ENCODE data around the gene MYO1H. TPM values are rescaled to one million over a fixed set of nuclear protein-coding genes. Genes with fewer than 3 reads are reported as not detected.

The MYO1H gene
- total RNA-seq, 1 donor from 2014 or later: not detected

GRCh38 chr12:109445191-109445609, 97.5 kb downstream of the MYO1H start:
- DNase-seq (ENCODE audit: low spot score): no peak
- ATAC-seq: no peak

DNA sequence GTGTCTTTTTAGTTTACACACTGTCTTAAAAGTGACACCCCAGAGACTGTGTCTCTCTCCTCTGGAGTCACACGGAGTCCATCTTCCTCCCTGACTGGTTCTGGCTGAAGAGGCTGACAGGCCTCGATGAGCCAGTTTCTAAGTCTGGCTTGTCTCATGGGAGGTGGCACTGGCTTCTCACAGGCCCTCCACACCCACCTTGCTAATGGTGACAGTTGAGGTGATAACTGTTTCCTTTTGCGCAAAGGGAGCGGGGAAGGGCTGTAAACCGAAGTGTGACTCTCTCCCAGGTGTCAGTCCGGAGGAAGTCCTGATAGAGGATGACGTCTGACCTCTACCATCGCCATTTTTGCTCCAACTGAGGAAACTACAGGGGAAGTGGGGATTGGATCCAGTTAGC, 99.2 kb downstream of the MYO1H start:
- no peak for DNase-seq (ENCODE audit: low spot score)
- ATAC-seq: no peak

DNA sequence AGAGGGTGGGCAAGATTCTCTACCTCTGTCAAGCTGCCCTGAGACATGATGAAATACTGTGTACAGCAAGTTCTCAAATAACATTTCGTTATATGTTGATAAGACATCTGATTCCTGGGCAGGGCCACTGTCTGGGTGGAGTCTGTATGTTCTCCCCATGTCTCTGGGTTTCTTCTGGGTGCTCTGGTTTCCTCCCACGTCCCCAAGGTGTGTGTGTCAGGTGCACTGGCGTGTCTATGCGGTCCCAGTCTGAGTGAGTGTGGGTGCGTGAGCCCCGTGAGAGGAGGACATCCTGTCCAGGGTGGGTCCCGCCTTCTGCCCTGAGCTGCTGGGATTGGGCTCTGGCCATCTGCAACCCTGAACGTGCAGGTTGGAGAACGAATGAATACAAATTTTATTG, 99.8 kb downstream of the MYO1H start:
- DNase-seq (ENCODE audit: low spot score): no peak
- ATAC-seq: no peak

- DNase-seq (ENCODE audit: low spot score): no peak
- ATAC-seq: peak; percentile 38
These were observed 100.6 kb downstream of the MYO1H start for GRCh38 chr12:109448272-109448671.

- peak; percentile 38 for ATAC-seq
- DNase-seq (ENCODE audit: low spot score): no peak
These were observed 101.1 kb downstream of the MYO1H start for GRCh38 chr12:109448707-109449390.

- DNase-seq (ENCODE audit: low spot score) (no peak), ATAC-seq (no peak)
These were observed 102.3 kb downstream of the MYO1H start for GRCh38 chr12:109449845-109450532.

DNA sequence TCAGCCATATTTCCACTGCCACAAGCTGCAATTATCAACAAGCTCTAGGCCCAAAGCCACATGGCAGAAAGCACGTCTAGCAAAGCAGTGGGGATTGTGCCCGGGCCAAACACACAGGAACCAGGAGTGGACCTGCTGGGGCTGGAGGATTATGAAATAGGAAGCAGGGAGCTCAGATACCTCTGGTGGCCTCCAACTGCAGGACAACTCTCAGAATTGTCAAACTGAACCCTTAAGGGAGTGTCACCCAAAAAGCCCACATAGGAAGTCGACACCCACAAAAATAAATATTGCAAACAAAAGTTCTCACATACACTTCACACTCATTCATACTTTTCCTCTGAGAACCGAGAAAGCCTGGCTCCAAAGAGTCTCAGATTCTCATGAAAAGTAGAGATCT, 103.3 kb downstream of the MYO1H start:
- ATAC-seq (peak; percentile 92), DNase-seq (ENCODE audit: low spot score) (peak; percentile 71)

DNA sequence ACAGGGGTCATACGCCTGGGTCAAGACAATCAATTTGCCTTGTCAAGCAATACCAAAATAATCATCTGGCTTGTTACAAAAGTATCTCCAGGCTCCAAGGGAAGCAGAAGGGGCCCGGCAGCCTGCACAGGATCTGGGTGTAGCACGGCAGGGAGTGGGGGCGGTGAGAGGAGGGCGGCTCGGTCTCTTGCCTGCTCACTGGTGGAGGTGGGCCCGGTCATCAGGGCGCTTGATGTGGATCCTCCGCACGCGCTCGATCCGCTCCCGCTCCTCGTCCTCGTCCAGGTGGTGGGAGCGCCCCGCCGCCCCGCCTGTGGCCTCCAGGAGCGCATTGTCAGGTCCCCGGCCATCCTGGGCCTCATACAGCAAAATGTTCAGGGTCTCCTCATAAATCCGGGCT, 103.7 kb downstream of the MYO1H start:
- no peak for ATAC-seq
- no peak for DNase-seq (ENCODE audit: low spot score)

GRCh38 chr12:109452489-109452888, 104.8 kb downstream of the MYO1H start:
- ATAC-seq: no peak
- no peak for DNase-seq (ENCODE audit: low spot score)

- ATAC-seq: no peak
- no peak for DNase-seq (ENCODE audit: low spot score)
These were observed 108.0 kb downstream of the MYO1H start for GRCh38 chr12:109455706-109456105.

- DNase-seq (ENCODE audit: low spot score): no peak
- no peak for ATAC-seq
These were observed 110.4 kb downstream of the MYO1H start for GRCh38 chr12:109458086-109458485.

GRCh38 chr12:109458771-109459208, 111.1 kb downstream of the MYO1H start:
- ATAC-seq (no peak), DNase-seq (ENCODE audit: low spot score) (no peak)

DNA sequence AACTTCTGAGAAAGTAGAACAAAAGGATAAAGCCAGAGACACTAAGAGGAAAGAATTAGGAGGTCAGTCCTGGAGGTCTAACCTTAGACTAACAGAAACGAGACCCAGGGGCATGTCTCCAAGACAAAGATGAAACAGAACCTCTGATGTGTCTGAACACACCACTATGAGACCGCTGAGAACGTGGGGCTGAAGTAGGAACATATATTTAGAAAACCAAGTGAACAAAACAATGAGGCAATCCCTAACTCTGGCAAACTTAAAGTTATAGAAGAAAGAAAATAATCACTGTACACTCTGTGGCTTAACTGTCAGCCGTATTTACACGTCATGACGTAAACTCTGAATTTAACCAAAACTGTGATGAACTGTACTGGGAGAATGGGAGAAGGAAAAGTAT, 111.5 kb downstream of the MYO1H start:
- DNase-seq (ENCODE audit: low spot score) (no peak), ATAC-seq (no peak)

GRCh38 chr12:109460538-109460937, 112.8 kb downstream of the MYO1H start:
- DNase-seq (ENCODE audit: low spot score) (no peak), ATAC-seq (no peak)

DNA sequence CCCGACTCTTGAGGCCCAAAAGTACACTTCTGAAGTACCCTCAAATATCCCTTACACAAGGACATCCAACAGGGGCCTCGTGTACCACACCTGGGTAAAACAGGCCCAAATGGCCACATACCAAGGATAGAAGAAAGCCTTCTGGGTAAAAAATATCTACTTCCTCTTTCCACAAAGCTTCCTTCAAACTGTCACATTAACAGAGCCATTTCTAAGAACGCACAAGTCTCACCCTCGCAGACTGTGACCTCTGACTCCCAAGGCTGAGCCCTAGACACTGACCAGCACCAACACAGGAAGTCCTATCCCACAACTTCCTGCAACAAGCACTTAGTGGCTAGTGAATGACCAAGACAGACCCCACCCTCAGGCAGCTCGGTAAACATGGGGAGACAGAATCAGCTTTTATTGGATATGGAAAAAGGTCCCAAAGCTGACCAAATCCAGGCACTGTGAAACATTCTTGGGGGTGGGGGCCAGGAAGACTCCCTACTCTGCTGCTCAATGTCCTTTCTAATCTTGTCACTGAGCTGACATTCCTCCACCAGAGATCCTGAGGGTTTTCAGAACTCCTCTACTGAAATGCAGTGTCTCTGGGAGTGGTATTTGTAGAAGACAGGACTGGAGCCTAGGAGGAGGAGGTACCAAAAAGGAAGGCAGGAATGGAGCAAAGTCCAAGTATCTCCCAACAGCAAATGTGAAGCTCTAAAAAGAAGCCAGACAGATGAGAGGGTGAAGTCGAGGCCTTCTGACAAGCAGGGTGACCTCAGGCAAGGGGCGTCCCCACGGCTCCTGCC, 113.5 kb downstream of the MYO1H start:
- DNase-seq (ENCODE audit: low spot score) (no peak), ATAC-seq (peak; percentile 69)

DNA sequence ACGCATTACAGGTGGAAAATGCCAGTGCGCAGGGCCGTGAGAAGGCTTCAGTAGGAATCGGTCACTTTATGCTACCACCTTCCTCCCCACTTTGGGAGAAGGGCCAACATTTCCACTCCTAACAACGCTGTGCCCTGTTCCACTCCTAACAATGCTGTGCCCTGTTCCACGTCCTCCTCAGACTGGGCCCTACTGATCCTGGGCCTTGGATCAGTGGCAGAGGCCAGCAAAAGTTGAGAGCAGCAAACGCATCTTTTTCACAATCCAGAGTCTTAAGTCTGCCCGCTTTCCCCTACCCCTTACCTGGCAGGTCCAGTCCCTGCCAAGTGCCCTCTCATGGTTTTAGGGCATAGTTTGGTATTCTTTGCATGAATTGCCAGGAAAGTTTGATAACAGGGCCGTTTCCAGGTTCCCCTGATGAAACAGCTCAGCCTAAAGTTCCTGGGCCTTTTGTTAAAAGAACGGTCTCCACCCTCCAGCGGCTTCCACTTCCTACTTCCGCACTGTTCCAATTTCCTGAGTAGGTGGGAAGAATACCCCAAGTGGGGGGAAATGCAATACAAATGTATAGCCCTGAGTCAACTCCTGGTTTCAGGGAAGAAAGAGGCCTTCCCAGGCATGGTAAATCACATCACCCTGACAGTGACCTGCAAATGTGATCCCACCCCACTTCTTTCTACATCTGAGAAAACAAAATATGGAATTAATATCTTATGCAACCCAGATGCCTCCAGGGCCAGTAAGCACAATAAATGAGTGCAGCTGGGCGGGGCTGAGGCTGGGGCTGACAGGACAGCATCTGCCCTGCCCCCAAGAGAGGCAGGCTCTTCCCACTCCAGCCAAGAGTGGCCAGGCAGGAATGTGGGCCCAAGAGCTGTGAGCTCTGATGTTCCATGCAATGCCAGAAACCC, 114.4 kb downstream of the MYO1H start:
- DNase-seq (ENCODE audit: low spot score) (no peak), ATAC-seq (peak; percentile 45)

- peak; percentile 59 for ATAC-seq
These were observed 115.4 kb downstream of the MYO1H start for GRCh38 chr12:109462868-109463692.

DNA sequence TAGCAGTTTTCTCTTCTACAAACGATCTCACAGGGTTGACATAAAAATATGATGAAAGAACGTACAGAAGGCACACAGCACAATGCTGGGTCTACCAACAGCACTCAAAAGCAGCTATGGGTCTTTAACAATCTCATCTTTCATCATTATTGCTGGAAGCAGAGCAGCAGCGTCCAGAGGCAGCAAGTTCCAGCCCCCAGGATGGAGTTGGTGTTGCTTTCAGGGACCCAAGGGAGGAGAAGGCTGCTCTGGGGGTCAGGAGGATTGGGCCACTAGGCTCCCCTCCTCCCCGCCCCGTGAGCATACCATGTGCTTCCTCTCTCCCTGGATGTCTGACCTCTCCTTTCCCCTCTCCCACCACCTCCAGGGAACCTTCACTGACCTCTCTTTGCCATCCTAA, 116.1 kb downstream of the MYO1H start:
- DNase-seq (ENCODE audit: low spot score): no peak
- no peak for ATAC-seq

More at GRCh38 chr12:109462868-109463692, 115.4 kb downstream of the MYO1H start:
- peak; percentile 56 for DNase-seq (ENCODE audit: low spot score)

DNA sequence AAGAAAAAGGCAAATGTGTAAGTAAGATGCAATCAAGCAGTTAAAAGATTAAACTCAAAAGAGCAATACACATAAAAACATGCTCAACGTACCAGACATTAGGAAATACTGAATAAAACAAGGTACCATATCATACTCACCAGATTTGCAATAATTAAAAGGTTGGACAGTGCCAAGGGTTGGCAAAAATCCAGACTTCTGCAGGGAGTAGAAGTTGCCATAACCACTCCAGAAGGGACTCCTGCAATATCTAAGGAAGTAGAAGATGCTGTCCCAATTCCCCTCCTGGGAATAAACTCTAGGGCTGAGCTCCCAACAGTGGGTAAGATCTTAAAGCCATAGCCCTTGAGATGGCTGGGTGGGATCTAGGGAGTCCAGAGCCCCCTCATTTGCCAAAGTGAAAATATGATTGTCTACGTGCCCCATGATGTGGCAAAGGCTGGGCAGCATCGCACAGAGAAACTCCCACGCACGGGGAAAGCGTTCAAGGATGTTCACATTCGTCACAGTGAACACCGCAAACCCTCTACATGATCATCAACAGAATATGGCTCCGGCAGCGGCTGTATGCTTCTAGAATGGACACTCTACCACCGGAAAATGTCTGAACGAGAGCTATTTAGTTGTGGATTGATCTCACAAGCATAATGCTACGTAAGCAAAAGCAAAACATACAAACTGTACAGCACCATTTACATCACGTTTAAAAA, 117.1 kb downstream of the MYO1H start:
- DNase-seq (ENCODE audit: low spot score) (no peak), ATAC-seq (no peak)
